ENCODE measurements around the gene PPP1R36.
"Not testable (repeated sequence)": the region's sequence is repeated elsewhere in the genome, so short reads cannot be mapped to it uniquely, and the experiment has no call there.

PPP1R36 gene

DNA sequence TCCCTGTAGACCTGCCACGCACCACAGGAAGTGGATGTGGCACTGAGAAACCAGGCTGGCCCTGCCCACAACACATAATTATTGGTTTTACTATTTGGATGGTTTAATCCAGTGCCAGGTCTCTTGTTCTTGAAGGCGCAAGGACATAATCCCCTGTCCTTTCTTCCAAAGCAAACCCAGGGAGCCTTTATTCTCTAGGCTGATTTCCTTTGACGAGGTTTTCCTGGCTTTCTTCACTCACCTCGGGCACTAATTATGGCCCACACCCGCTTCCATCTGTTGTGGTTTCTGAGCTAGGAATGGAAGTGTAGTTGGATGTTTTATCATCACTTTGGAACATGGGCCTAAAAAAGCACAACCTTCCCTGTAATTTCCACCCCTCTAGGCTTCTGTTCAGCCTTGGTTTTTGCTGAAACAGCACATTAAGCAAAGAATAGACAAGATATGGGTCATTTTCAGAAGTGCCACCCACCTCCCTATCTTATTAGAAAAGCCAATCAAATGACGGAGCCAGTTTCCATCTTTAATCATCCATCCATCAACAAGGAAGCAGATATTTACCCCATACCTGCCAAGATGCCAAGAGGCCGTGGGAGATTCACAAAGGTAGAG, 73.9 kb downstream of the PPP1R36 start:
- TF ChIP-seq, protein P1, sequence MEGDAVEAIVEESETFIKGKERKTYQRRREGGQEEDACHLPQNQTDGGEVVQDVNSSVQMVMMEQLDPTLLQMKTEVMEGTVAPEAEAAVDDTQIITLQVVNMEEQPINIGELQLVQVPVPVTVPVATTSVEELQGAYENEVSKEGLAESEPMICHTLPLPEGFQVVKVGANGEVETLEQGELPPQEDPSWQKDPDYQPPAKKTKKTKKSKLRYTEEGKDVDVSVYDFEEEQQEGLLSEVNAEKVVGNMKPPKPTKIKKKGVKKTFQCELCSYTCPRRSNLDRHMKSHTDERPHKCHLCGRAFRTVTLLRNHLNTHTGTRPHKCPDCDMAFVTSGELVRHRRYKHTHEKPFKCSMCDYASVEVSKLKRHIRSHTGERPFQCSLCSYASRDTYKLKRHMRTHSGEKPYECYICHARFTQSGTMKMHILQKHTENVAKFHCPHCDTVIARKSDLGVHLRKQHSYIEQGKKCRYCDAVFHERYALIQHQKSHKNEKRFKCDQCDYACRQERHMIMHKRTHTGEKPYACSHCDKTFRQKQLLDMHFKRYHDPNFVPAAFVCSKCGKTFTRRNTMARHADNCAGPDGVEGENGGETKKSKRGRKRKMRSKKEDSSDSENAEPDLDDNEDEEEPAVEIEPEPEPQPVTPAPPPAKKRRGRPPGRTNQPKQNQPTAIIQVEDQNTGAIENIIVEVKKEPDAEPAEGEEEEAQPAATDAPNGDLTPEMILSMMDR (IDR thresholded peaks at IDR 0.05; ENCODE audit: insufficient read depth, low read depth, low read length, missing control alignments) = no peak
- DNase-seq (ENCODE audit: low read depth) = no peak
- no peak overlapping the region for H3K4me3 ChIP-seq (ENCODE audit: low read length)

GRCh38 chr14:64625386-64626232, 75.8 kb downstream of the PPP1R36 start:
- TF ChIP-seq, protein P1 (IDR thresholded peaks at IDR 0.05; ENCODE audit: insufficient read depth, low read depth, low read length, missing control alignments) = no peak
- H3K4me3 ChIP-seq (ENCODE audit: low read length) = no peak overlapping the region
- no peak for DNase-seq (ENCODE audit: low read depth)

DNA sequence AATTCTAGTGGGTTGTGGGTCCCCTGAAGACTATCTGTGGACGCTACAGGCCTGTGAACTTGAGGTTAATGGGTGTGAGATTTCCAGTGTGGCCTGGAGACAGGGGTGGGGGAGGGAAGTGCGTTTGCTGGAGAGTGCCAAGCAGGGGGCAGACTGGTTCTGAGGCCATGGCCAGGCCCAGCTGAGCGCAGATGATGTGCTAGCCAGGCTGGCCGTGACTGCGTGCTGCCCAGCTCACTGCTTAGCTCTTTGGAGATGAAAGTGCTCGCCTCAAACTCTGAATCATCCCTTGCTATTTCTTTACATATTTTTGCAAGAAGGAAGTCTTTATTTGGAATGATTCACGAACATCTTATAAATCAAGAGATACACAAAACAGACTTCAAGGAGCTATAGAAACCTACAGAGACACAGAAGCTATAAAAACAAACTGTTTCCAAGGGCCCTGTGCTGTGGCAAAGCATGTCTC, 79.2 kb downstream of the PPP1R36 start:
- no peak overlapping the region for H3K4me3 ChIP-seq (ENCODE audit: low read length)
- TF ChIP-seq, protein P1 (IDR thresholded peaks at IDR 0.05; ENCODE audit: insufficient read depth, low read depth, low read length, missing control alignments) = no peak
- peak; percentile 84 for DNase-seq (ENCODE audit: low read depth)

GRCh38 chr14:64630778-64631177, 81.0 kb downstream of the PPP1R36 start:
- no peak for DNase-seq (ENCODE audit: low read depth)
- H3K4me3 ChIP-seq (ENCODE audit: low read length) = no peak overlapping the region
- TF ChIP-seq, protein P1 (IDR thresholded peaks at IDR 0.05; ENCODE audit: insufficient read depth, low read depth, low read length, missing control alignments) = no peak

DNA sequence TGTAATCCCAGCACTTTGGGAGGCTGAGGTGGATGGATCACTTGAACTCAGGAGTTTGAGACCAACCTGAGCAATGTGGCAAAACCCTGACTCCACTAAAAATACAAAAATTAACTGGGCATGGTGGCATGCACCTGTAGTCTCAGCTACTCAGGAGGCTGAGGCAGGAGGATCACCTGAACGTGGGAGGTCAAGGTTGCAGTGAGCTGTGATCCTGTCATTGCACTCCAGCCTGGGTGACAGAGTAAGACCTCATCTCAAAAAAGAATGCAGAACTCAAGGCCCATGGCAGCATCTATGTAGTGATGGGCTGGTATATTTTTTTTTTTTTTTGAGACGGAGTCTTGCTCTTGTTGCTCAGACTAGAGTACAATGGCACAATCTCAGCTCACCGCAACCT, 81.5 kb downstream of the PPP1R36 start:
- not testable (repeated sequence) for H3K4me3 ChIP-seq (ENCODE audit: low read length); DNase-seq (ENCODE audit: low read depth)

- TF ChIP-seq, protein P1 (IDR thresholded peaks at IDR 0.05; ENCODE audit: insufficient read depth, low read depth, low read length, missing control alignments) = no peak
- DNase-seq (ENCODE audit: low read depth) = no peak
Measured at GRCh38 chr14:64632056-64632455, 82.3 kb downstream of the PPP1R36 start.

GRCh38 chr14:64634558-64634957, 84.8 kb downstream of the PPP1R36 start:
- no peak overlapping the region for H3K4me3 ChIP-seq (ENCODE audit: low read length)
- TF ChIP-seq, protein P1 (IDR thresholded peaks at IDR 0.05; ENCODE audit: insufficient read depth, low read depth, low read length, missing control alignments) = no peak

More at GRCh38 chr14:64632056-64632455, 82.3 kb downstream of the PPP1R36 start:
- H3K4me3 ChIP-seq (ENCODE audit: low read length) = no peak overlapping the region

More at GRCh38 chr14:64634558-64634957, 84.8 kb downstream of the PPP1R36 start:
- no peak for DNase-seq (ENCODE audit: low read depth)

All from epithelial cell of esophagus (primary cell).